Natural killer cell (primary cell): ENCODE measurements around the gene CYP19A1. TPM values are rescaled to one million over a fixed set of nuclear protein-coding genes. Genes with fewer than 3 reads are reported as not detected.

Experiments used
- ATAC-seq, 3 donors: fragments of 150-1000 bp in 2 of 3; fragments of 200-7000 bp in 1 of 3; cut with Tn5 transposase; 1 replicate in 1 of 3; 2 replicates in 2 of 3; pipeline ENCODE4 v1.10.0; 2021; ENCODE audit warnings: mild to moderate bottlenecking in 2 of 3, moderate library complexity in 2 of 3
- DNase-seq, 2 donors: peaks; one replicate each; pipeline versions ENCODE4 v3.0.0 to v3.0.0-alpha.2; 2013 to 2021; ENCODE audit warnings: mixed read lengths in 1 of 2
- H3K27ac ChIP-seq: one replicate; pipeline ENCODE4 v1.5.1; 2013; ENCODE audit warnings: mild to moderate bottlenecking, low read length
- H3K27me3 ChIP-seq: one replicate; pipeline ENCODE4 v1.6.1; 2013; ENCODE audit warnings: low read length; ENCODE audit not compliant: control insufficient read depth, insufficient read depth
- H3K36me3 ChIP-seq: one replicate; pipeline ENCODE4 v1.6.1; 2013; ENCODE audit warnings: low read length; ENCODE audit not compliant: control insufficient read depth, insufficient read depth
- H3K4me1 ChIP-seq: one replicate; pipeline ENCODE4 v1.6.1; 2013; ENCODE audit warnings: low read length; ENCODE audit not compliant: control insufficient read depth, insufficient read depth
- H3K4me3 ChIP-seq: one replicate; pipeline ENCODE4 v1.5.1; 2013; ENCODE audit warnings: low read length
- H3K9me3 ChIP-seq: one replicate; pipeline ENCODE4 v1.6.1; 2013; ENCODE audit warnings: low read length; ENCODE audit not compliant: control insufficient read depth, insufficient read depth
- H3K27ac Mint-ChIP-seq, 2 donors: one replicate each; pipeline ENCODE4 v1.8.0; 2022; ENCODE audit warnings: mild to moderate bottlenecking in 2 of 2, mixed read lengths in 2 of 2, moderate library complexity in 1 of 2
- H3K27me3 Mint-ChIP-seq, 2 donors: one replicate each; pipeline ENCODE4 v1.8.0; 2022; ENCODE audit warnings: low read depth in 2 of 2, mixed read lengths in 2 of 2
- H3K36me3 Mint-ChIP-seq: one replicate; pipeline ENCODE4 v1.8.0; 2022; ENCODE audit warnings: mixed read lengths
- H3K4me1 Mint-ChIP-seq, 2 donors: one replicate each; pipeline ENCODE4 v1.8.0; 2022; ENCODE audit warnings: mixed read lengths in 2 of 2
- H3K4me3 Mint-ChIP-seq: one replicate; pipeline ENCODE4 v1.8.0; 2022; ENCODE audit warnings: mild to moderate bottlenecking, moderate library complexity, mixed read lengths
- H3K9me3 Mint-ChIP-seq, 2 donors: one replicate each; pipeline ENCODE4 v1.8.0; 2022; ENCODE audit warnings: mixed read lengths in 2 of 2
- WGBS: methylation state at CpG from one replicate; pipeline ENCODE4 v1.1.7; 2013; ENCODE audit warnings: missing lambda C conversion rate; ENCODE audit not compliant: insufficient coverage; 5-methylcytosine and 5-hydroxymethylcytosine counted together
- intact Hi-C: fragments of 100-400 bp; cut with micrococcal nuclease; formaldehyde crosslinking; loops from one replicate; pipeline ENCODE4 v1.14.2; 2022
- total RNA-seq, 4 donors: library from RNA; stranded (reverse); fragments of 120-200 nt in 1 of 4; gene quantifications; one replicate each; pipeline versions ENCODE4 v1.2.3 to v1.2.4, GENCODE V29; 2013 to 2022
- TF ChIP-seq, protein P1 (sequence below): fragments of 200-600 bp; IDR thresholded peaks from one replicate; pipeline ENCODE4 v1.8.0; 2022; ENCODE audit warnings: antibody characterized with exemption

Gene CYP19A1
- total RNA-seq, 3 donors from 2014 or later (not counting 1 experiment from before 2014, with no cell fraction given), result not detected

DNA sequence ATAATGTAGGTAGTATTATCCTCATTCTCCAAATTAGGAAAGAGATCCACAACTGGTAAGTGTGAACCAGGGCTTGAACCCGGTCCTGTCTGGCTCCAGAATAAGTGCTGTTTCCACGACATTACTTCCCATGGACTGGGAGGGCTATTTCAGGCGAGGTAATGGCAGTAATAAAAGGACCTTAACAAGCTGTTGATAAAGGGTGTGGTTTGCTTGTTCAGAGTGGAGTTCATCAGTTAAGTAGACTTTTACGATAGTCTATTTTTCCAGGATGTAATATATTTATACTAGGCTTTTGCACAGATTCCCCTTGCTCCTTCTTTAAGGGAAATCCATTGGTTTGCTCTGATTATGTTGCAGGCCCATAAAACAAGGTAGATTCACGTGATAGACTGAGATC is 155.3 kb downstream of the CYP19A1 start:
- H3K9me3 Mint-ChIP-seq, result no peaks in the 10 kb centered on the region
- Histone ChIP-seq H3K36me3 (no peaks in the 10 kb centered on the region), H3K27me3 (no peaks in the 10 kb centered on the region), H3K27ac (no peak overlapping the region), H3K4me3 (no peak overlapping the region), H3K4me1 (no peaks in the 10 kb centered on the region), H3K9me3 (no peaks in the 10 kb centered on the region)
- no peak overlapping the region for H3K4me3 Mint-ChIP-seq
- ATAC-seq, result no peak
- DNase-seq, result no peak
- H3K27ac Mint-ChIP-seq, result no peak overlapping the region
- 84% methylated on average over 4 of the region's 5 CpGs for WGBS
- H3K4me1 Mint-ChIP-seq, result no peaks in the 10 kb centered on the region
- no peaks in the 10 kb centered on the region for H3K36me3 Mint-ChIP-seq
- TF ChIP-seq, protein P1, sequence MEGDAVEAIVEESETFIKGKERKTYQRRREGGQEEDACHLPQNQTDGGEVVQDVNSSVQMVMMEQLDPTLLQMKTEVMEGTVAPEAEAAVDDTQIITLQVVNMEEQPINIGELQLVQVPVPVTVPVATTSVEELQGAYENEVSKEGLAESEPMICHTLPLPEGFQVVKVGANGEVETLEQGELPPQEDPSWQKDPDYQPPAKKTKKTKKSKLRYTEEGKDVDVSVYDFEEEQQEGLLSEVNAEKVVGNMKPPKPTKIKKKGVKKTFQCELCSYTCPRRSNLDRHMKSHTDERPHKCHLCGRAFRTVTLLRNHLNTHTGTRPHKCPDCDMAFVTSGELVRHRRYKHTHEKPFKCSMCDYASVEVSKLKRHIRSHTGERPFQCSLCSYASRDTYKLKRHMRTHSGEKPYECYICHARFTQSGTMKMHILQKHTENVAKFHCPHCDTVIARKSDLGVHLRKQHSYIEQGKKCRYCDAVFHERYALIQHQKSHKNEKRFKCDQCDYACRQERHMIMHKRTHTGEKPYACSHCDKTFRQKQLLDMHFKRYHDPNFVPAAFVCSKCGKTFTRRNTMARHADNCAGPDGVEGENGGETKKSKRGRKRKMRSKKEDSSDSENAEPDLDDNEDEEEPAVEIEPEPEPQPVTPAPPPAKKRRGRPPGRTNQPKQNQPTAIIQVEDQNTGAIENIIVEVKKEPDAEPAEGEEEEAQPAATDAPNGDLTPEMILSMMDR, result no peak
- intact Hi-C loops, result no loop called here
- H3K27me3 Mint-ChIP-seq, result peaks cover 6 to 39% of the 10 kb centered on the region in 2 donors

DNA sequence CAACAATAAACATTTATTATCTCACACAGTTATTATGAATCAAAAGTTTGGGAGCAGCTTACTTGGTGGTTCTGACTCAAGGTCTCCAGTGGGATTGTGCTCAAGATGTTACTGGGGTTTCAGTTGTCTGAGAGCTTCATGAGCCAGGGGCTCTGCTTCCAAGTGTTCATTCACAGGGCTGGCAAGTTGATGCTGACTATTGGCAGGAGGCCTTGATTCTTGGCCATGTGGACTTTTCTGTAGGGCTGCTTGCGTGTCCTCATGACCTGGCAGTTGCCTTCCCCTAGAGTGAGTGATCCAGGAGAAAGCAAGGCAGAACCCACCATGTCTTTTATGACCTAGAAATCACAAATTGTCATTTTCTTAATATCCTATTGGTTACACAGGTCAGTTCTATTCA is 156.5 kb downstream of the CYP19A1 start:
- 59% methylated on average over 1 of the region's 1 CpG for WGBS
- Mint-ChIP-seq H3K4me3 (no peak overlapping the region), H3K9me3 (no peaks in the 10 kb centered on the region), H3K27ac (no peak overlapping the region), H3K4me1 (no peaks in the 10 kb centered on the region), H3K36me3 (no peaks in the 10 kb centered on the region), H3K27me3 (peaks cover 6 to 39% of the 10 kb centered on the region in 2 donors)
- no peaks in the 10 kb centered on the region for H3K27me3 ChIP-seq
- intact Hi-C loops, result no loop called here
- no peak overlapping the region for H3K27ac ChIP-seq
- TF ChIP-seq, protein P1, result no peak
- no peaks in the 10 kb centered on the region for H3K9me3 ChIP-seq
- DNase-seq, result no peak
- ATAC-seq, result no peak
- H3K4me1 ChIP-seq, result no peaks in the 10 kb centered on the region
- H3K36me3 ChIP-seq, result no peaks in the 10 kb centered on the region
- H3K4me3 ChIP-seq, result no peak overlapping the region

DNA sequence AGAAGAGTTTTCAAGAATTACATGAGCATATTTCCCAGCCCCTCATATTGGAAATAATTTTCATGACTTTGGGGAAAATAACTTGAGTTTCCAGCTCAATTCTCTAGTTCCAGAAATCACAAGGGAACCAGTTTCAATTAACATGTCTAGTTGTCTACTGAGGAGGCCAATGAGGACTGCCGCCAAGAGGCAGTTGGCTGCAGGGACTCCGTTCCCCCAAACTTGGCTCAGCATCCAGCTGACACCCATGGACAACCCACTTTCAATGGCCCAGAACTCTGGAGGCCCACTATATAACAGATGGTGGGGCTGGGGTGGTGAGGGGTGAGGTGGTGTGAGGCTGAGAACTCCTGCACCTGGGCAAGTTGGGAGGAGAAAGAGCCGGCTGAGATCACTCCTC is 157.2 kb downstream of the CYP19A1 start:
- Mint-ChIP-seq H3K9me3 (no peaks in the 10 kb centered on the region), H3K4me1 (no peaks in the 10 kb centered on the region), H3K27me3 (peaks cover 6 to 39% of the 10 kb centered on the region in 2 donors), H3K27ac (no peak overlapping the region), H3K36me3 (no peaks in the 10 kb centered on the region), H3K4me3 (no peak overlapping the region)
- ATAC-seq, result no peak
- DNase-seq, result no peak
- intact Hi-C loops, result no loop called here
- H3K4me3 ChIP-seq, result no peak overlapping the region
- TF ChIP-seq, protein P1, result no peak
- H3K4me1 ChIP-seq, result no peaks in the 10 kb centered on the region
- H3K36me3 ChIP-seq, result no peaks in the 10 kb centered on the region
- H3K27ac ChIP-seq, result no peak overlapping the region
- H3K27me3 ChIP-seq, result no peaks in the 10 kb centered on the region
- no peaks in the 10 kb centered on the region for H3K9me3 ChIP-seq
- WGBS, result 98% methylated on average over 3 of the region's 3 CpGs

DNA sequence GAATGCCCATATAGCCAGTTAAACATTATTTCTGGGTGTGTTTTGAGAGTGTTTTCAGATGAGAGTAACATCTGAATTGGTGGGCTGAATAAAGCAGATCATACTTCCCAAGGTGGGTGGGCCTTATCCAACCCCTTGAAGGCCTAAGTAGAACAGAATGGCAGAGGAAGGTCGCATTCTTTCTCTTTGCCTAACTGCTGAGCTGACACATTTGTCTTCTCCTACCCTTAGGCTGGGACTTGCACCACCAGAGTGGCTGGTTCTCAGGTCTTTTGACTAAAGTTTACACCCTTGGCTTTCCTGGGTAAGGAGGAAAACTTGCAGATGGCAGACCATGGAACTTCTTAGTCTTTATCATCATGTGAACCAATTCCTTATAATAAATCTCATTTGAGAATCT is 157.9 kb downstream of the CYP19A1 start:
- H3K4me1 ChIP-seq, result no peaks in the 10 kb centered on the region
- Mint-ChIP-seq H3K27me3 (peaks cover 6 to 34% of the 10 kb centered on the region in 2 donors), H3K4me3 (no peak overlapping the region), H3K9me3 (no peaks in the 10 kb centered on the region), H3K4me1 (no peaks in the 10 kb centered on the region), H3K27ac (no peak overlapping the region), H3K36me3 (no peaks in the 10 kb centered on the region)
- 53% methylated on average over 1 of the region's 1 CpG for WGBS
- no peaks in the 10 kb centered on the region for H3K27me3 ChIP-seq
- DNase-seq (no peak), ATAC-seq (no peak)
- no peak overlapping the region for H3K4me3 ChIP-seq
- intact Hi-C loops, result no loop called here
- no peaks in the 10 kb centered on the region for H3K36me3 ChIP-seq
- H3K9me3 ChIP-seq, result no peaks in the 10 kb centered on the region
- TF ChIP-seq, protein P1, result no peak
- H3K27ac ChIP-seq, result no peak overlapping the region
